Right lobe of liver (tissue), 4 donors: ENCODE data around the gene NOTUM.

Experiments
- CTCF ChIP-seq, 4 donors: fragments of 200-600 bp in 3 of 4; fragments of 450-650 bp in 1 of 4; IDR thresholded peaks; one replicate each; pipeline versions ENCODE4 v1.5.1 to v1.8.0; 2016 to 2022; ENCODE audit warnings: antibody characterized with exemption in 4 of 4, mild to moderate bottlenecking in 2 of 4
- POLR2A ChIP-seq: fragments of 450-650 bp; IDR thresholded peaks from one replicate; pipeline ENCODE4 v1.6.1; 2017; ENCODE audit warnings: antibody characterized with exemption, mild to moderate bottlenecking
- donor health status: DM: no; HTN: no; CAD: no.
- donor health status: DM: no; HTN: no; CAD: no.
- donor health status: DM: no; HTN: yes; CAD: no.

GRCh38 chr17:81913394-81914102, 47.4 kb downstream of the NOTUM start:
- TF ChIP-seq CTCF (IDR thresholded peaks at IDR 0.05) (no peak), POLR2A (no peak)
